H1 (cell line): ENCODE measurements around the gene WASF3. TPM values are rescaled to one million over a fixed set of nuclear protein-coding genes. Genes with fewer than 3 reads are reported as not detected.

Source experiments
- CTCF ChIA-PET: fragments of 300-600 bp; sonication (Branson Sonifier 250); formaldehyde crosslinking; loops from one replicate; lab custom pipeline; 2021; ENCODE audit not compliant: partially characterized antibody; lab: Charles Lee
- POLR2A ChIA-PET: fragments of 300-600 bp; sonication (Branson Sonifier 250); formaldehyde crosslinking; loops from one replicate; lab custom pipeline; 2021; ENCODE audit warnings: inconsistent platforms; ENCODE audit not compliant: partially characterized antibody; lab: Charles Lee
- DNase-seq, 2 experiments: peaks; one replicate each; pipeline versions ENCODE4 v3.0.0 to v3.0.0-alpha.2; 2010 to 2022; ENCODE audit warnings: low spot score in 2 of 2, low read depth in 1 of 2, mixed read lengths in 1 of 2
- FAIRE-seq: peaks from 2 replicates; lab custom pipeline; 2011; peaks lifted over from hg19 to GRCh38; lab: Jason Lieb, UNC
- H2AFZ ChIP-seq: 2 replicates; pipeline ENCODE4 v1.8.1; 2012; ENCODE audit warnings: low read length, inconsistent platforms
- H2AK5ac ChIP-seq: 2 replicates; pipeline ENCODE4 v1.6.1; 2013; ENCODE audit warnings: low read depth, low read length
- H2BK120ac ChIP-seq: replicated peaks from 2 replicates; pipeline ENCODE3; 2013; ENCODE audit warnings: low read depth, low read length, inconsistent platforms
- H2BK12ac ChIP-seq: 2 replicates; pipeline ENCODE4 v1.6.1; 2013; ENCODE audit warnings: low read depth, low read length
- H2BK15ac ChIP-seq: 2 replicates; pipeline ENCODE4 v1.6.1; 2013; ENCODE audit warnings: low read length
- H2BK20ac ChIP-seq: 2 replicates; pipeline ENCODE4 v1.6.1; 2013; ENCODE audit warnings: low read length
- H2BK5ac ChIP-seq: 2 replicates; pipeline ENCODE4 v1.6.1; 2013; ENCODE audit warnings: low read depth, low read length
- H3K14ac ChIP-seq: 2 replicates; pipeline ENCODE4 v1.6.1; 2013; ENCODE audit warnings: inconsistent platforms; ENCODE audit not compliant: insufficient read length
- H3K18ac ChIP-seq: 2 replicates; pipeline ENCODE4 v1.6.1; 2013; ENCODE audit warnings: low read length; ENCODE audit errors: extremely low read depth
- H3K23ac ChIP-seq: 2 replicates; pipeline ENCODE4 v1.6.1; 2013; ENCODE audit warnings: inconsistent platforms; ENCODE audit not compliant: insufficient read length
- H3K23me2 ChIP-seq: 2 replicates; pipeline ENCODE4 v1.6.1; 2013; ENCODE audit warnings: low read depth, low read length
- H3K27ac ChIP-seq: 2 replicates; pipeline ENCODE4 v1.6.1; 2011; ENCODE audit warnings: low read depth, low read length, inconsistent platforms
- H3K27me3 ChIP-seq, 4 experiments: replicated peaks in 1 of 4; 1 replicate in 1 of 4; 2 replicates in 3 of 4; pipeline versions ENCODE4 v1.6.1 to v1.8.1; 2011 to 2013; ENCODE audit warnings: low read length in 3 of 4, mild to moderate bottlenecking in 3 of 4, inconsistent platforms in 2 of 4, mixed read lengths in 2 of 4, moderate library complexity in 1 of 4; ENCODE audit not compliant: control insufficient read depth in 3 of 4, insufficient read depth in 3 of 4; ENCODE audit errors: extremely low read depth in 1 of 4
- H3K36me3 ChIP-seq, 4 experiments: 2 replicates each; pipeline versions ENCODE4 v1.6.1 to v1.8.1; 2011 to 2013; ENCODE audit warnings: mild to moderate bottlenecking in 4 of 4, low read length in 3 of 4, moderate library complexity in 2 of 4, control low read depth in 1 of 4, inconsistent platforms in 1 of 4; ENCODE audit not compliant: insufficient read depth in 4 of 4, control insufficient read depth in 2 of 4
- H3K4ac ChIP-seq: replicated peaks from 2 replicates; pipeline ENCODE3; 2013; ENCODE audit warnings: low read length, low read depth, mixed read lengths, inconsistent platforms; ENCODE audit not compliant: insufficient read length
- H3K4me1 ChIP-seq, 4 experiments: replicated peaks in 1 of 4; 1 replicate in 1 of 4; 2 replicates in 3 of 4; pipeline versions ENCODE4 v1.6.1 to v1.8.1; 2011 to 2013; ENCODE audit warnings: low read length in 3 of 4, inconsistent platforms in 2 of 4, mixed read lengths in 1 of 4; ENCODE audit not compliant: insufficient read depth in 4 of 4, control insufficient read depth in 3 of 4
- H3K4me2 ChIP-seq, 2 experiments: 2 replicates each; pipeline versions ENCODE4 v1.6.1 to v1.8.1; 2011 to 2013; ENCODE audit warnings: low read depth in 2 of 2, low read length in 2 of 2, control low read depth in 1 of 2, inconsistent platforms in 1 of 2, mild to moderate bottlenecking in 1 of 2; ENCODE audit not compliant: insufficient read depth in 1 of 2
- H3K4me3 ChIP-seq, 4 experiments: fragments of 200-600, 300-600 bp in 1 of 4; sonication (generic), shearing (Covaris generic), sonication (Bioruptor Twin) in 1 of 4; 2 replicates each; pipeline versions ENCODE4 v1.5.1 to v1.8.1; 2011 to 2016; ENCODE audit warnings: low read length in 4 of 4, low read depth in 3 of 4, control low read depth in 2 of 4, inconsistent platforms in 2 of 4, mild to moderate bottlenecking in 2 of 4, mixed read lengths in 1 of 4, moderate library complexity in 1 of 4; ENCODE audit not compliant: insufficient read depth in 2 of 4; ENCODE audit errors: extremely low read depth in 1 of 4
- H3K56ac ChIP-seq: replicated peaks from 2 replicates; pipeline ENCODE3; 2013; ENCODE audit warnings: low read depth, mild to moderate bottlenecking, mixed read lengths, low read length, inconsistent platforms; ENCODE audit not compliant: insufficient read length
- H3K79me1 ChIP-seq: 2 replicates; pipeline ENCODE4 v1.6.1; 2013; ENCODE audit warnings: low read depth, low read length, control low read depth
- H3K79me2 ChIP-seq, 2 experiments: 2 replicates each; pipeline versions ENCODE4 v1.6.1 to v1.8.1; 2012 to 2013; ENCODE audit warnings: low read length in 2 of 2, mild to moderate bottlenecking in 2 of 2, inconsistent platforms in 1 of 2; ENCODE audit not compliant: insufficient read depth in 2 of 2, control insufficient read depth in 1 of 2
- H3K9ac ChIP-seq, 4 experiments: replicated peaks in 1 of 4; 1 replicate in 1 of 4; 2 replicates in 3 of 4; pipeline versions ENCODE4 v1.6.1 to v1.8.1; 2011 to 2013; ENCODE audit warnings: low read depth in 3 of 4, low read length in 3 of 4, control low read depth in 2 of 4, mild to moderate bottlenecking in 2 of 4, moderate library complexity in 2 of 4, inconsistent platforms in 1 of 4; ENCODE audit errors: extremely low read depth in 1 of 4
- H3K9me3 ChIP-seq, 2 experiments: 2 replicates each; pipeline versions ENCODE4 v1.6.1 to v1.8.1; 2012 to 2013; ENCODE audit warnings: mild to moderate bottlenecking in 2 of 2, moderate library complexity in 2 of 2, control low read depth in 1 of 2, inconsistent platforms in 1 of 2, low read depth in 1 of 2, low read length in 1 of 2, mixed read lengths in 1 of 2; ENCODE audit not compliant: insufficient read depth in 2 of 2
- H4K20me1 ChIP-seq, 2 experiments: replicated peaks in 1 of 2; 2 replicates each; pipeline versions ENCODE3 to v1.8.1; 2011 to 2013; ENCODE audit warnings: inconsistent platforms in 2 of 2, low read length in 2 of 2, mild to moderate bottlenecking in 1 of 2; ENCODE audit not compliant: insufficient read depth in 2 of 2, control insufficient read depth in 1 of 2
- H4K5ac ChIP-seq: 2 replicates; pipeline ENCODE4 v1.6.1; 2013; ENCODE audit warnings: low read length, low read depth, mixed read lengths, inconsistent platforms; ENCODE audit not compliant: insufficient read length
- H4K8ac ChIP-seq: 2 replicates; pipeline ENCODE4 v1.8.0; 2013; ENCODE audit warnings: mild to moderate bottlenecking, moderate library complexity, low read length, inconsistent platforms; ENCODE audit not compliant: insufficient read depth; ENCODE audit errors: extremely low read depth
- H4K91ac ChIP-seq: replicated peaks from 2 replicates; pipeline ENCODE3; 2013; ENCODE audit warnings: low read length, mixed read lengths, inconsistent platforms; ENCODE audit not compliant: insufficient read length
- BACH1 ChIP-seq: IDR thresholded peaks from 2 replicates; pipeline ENCODE4 v1.6.1; 2012; ENCODE audit warnings: low read length, improper control_type of control experiment
- CHD2 ChIP-seq: IDR thresholded peaks from 2 replicates; pipeline ENCODE4 v1.6.1; 2012; ENCODE audit warnings: low read length, improper control_type of control experiment
- FOSL1 ChIP-seq: IDR thresholded peaks from 2 replicates; pipeline ENCODE4 v1.6.1; 2011; ENCODE audit warnings: mild to moderate bottlenecking, low read depth, low read length, moderate library complexity; ENCODE audit not compliant: insufficient read depth
- KDM5A ChIP-seq: fragments of 200-600 bp; IDR thresholded peaks from 2 replicates; pipeline ENCODE4 v1.7.1; 2012; ENCODE audit warnings: mild to moderate bottlenecking, low read length, inconsistent platforms, mixed read lengths
- MAFK ChIP-seq: IDR thresholded peaks from 2 replicates; pipeline ENCODE4 v1.6.1; 2012; ENCODE audit warnings: low read depth, mild to moderate bottlenecking, improper control_type of control experiment, low read length
- PHF8 ChIP-seq: fragments of 200-600 bp; sonication (generic); conservative IDR thresholded peaks from 2 replicates; pipeline ENCODE4 v1.7.1; 2012; ENCODE audit warnings: low read depth, mild to moderate bottlenecking, inconsistent platforms, low read length, moderate library complexity
- TCF12 ChIP-seq: IDR thresholded peaks from 2 replicates; pipeline ENCODE4 v1.6.1; 2011; ENCODE audit warnings: low read depth, mild to moderate bottlenecking, low read length
- WGBS, 2 experiments: shearing (Covaris generic) in 1 of 2; methylation state at CpG; one replicate each; pipeline versions ENCODE4 v1.1.6 to v1.1.7; 2013 to 2015; ENCODE audit warnings: low lambda C conversion rate in 2 of 2, mixed read lengths in 2 of 2, inconsistent platforms in 1 of 2, low coverage in 1 of 2, missing lambda C conversion rate in 1 of 2; ENCODE audit not compliant: insufficient replicate concordance in 2 of 2, insufficient coverage in 1 of 2, insufficient read length in 1 of 2; ENCODE audit errors: extremely low coverage in 1 of 2, missing lambda C conversion rate in 1 of 2; 5-methylcytosine and 5-hydroxymethylcytosine counted together
- polyA plus RNA-seq, 7 experiments: library from polyadenylated mRNA; depleted of rRNA in 3 of 7; stranded (reverse) in 5 of 7; unstranded in 2 of 7; fragments of >200 nt in 5 of 7; fragments of 200-250 nt in 2 of 7; gene quantifications; 1 replicate in 5 of 7; 2 replicates in 1 of 7; 4 replicates in 1 of 7; pipeline versions ENCODE4 v1.2.1 to v1.2.3, GENCODE V29; 2011 to 2013; ENCODE audit warnings: missing spikeins in 2 of 7, mixed read lengths in 2 of 7
- total RNA-seq: library from RNA; stranded (reverse); fragmentation: NEBNext Ultra II Directional; extraction: Animal tissue kit (Norgen Biotek cat#: 25700); gene quantifications from 2 replicates; pipeline ENCODE4 v1.2.1, GENCODE V29; 2021

The WASF3 gene
- total and polyA plus RNA-seq, 2 of the 8 experiments (the other 6 are each of a cell fraction or from before 2014, with no cell fraction given), result 18.7 to 39.8 TPM

DNA sequence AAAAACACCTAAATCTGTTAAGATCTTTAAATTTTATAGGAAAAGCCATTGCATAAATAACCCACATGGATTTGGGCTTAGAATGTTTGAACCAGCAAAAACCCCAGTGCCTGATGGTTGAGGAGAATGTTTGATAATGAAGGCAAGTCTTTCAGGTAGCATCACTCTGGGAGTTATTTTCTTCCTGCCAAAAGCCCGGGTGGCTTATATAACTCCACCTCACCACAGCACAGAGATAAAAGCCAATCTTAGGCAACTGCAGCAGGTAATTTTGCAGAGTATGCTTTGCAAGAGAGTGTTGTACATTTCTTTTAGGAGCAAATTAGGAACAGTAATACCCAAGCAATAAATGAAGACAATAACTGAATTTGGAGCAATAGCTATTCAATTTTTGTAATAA lies 7.8 kb upstream of the WASF3 start:
- Histone ChIP-seq H2BK20ac (no peak overlapping the region), H3K14ac (no peak overlapping the region), H3K18ac (no peak overlapping the region), H3K9ac (no peak overlapping the region), H3K9me3 (no peaks in the 10 kb centered on the region), H4K20me1 (no peaks in the 10 kb centered on the region), H2BK12ac (no peak overlapping the region), H4K91ac (no peak overlapping the region), H2AFZ (no peak overlapping the region), H4K5ac (no peak overlapping the region), H3K23ac (no peak overlapping the region), H3K27me3 (no peaks in the 10 kb centered on the region), H3K27ac (no peak overlapping the region), H3K4me2 (no peak overlapping the region), H3K4ac (no peak overlapping the region), H3K36me3 (no peaks in the 10 kb centered on the region), H3K79me2 (no peaks in the 10 kb centered on the region), H3K4me1 (no peaks in the 10 kb centered on the region), H3K79me1 (no peaks in the 10 kb centered on the region), H3K4me3 (no peak overlapping the region), H3K56ac (no peak overlapping the region), H2BK5ac (no peak overlapping the region), H2AK5ac (no peak overlapping the region), H3K23me2 (no peaks in the 10 kb centered on the region), H2BK120ac (no peak overlapping the region), H2BK15ac (no peak overlapping the region), H4K8ac (no peak overlapping the region)
- DNase-seq, result no peak
- no peak for FAIRE-seq
- WGBS, 2 experiments, result 86% methylated on average over 1 of the region's 1 CpG; no CpG with 5 or more reads in 1 of the 2 experiments
- ChIA-PET POLR2A (no interaction called here), CTCF (interaction anchor here (0.9 to 1.6 kb wide), 2 partner anchors 18 to 22 kb away, joined by 3 read pairs; no protein-coding TSS in a partner anchor)
- no peak for TF ChIP-seq KDM5A
- no peak for TF ChIP-seq BACH1
- TF ChIP-seq PHF8, result no peak
- TF ChIP-seq FOSL1, result no peak
- TF ChIP-seq CHD2, result no peak
- no peak for TF ChIP-seq TCF12
- no peak for TF ChIP-seq MAFK
